ENCODE results near the gene LCA5. TPM values are rescaled to one million over a fixed set of nuclear protein-coding genes. Genes with fewer than 3 reads are reported as not detected.
"Not testable (repeated sequence)": the region's sequence is repeated elsewhere in the genome, so short reads cannot be mapped to it uniquely, and the experiment has no call there.

LCA5 gene
- polyA plus RNA-seq (2012; ENCODE audit: missing spikeins): 0.64 TPM

DNA sequence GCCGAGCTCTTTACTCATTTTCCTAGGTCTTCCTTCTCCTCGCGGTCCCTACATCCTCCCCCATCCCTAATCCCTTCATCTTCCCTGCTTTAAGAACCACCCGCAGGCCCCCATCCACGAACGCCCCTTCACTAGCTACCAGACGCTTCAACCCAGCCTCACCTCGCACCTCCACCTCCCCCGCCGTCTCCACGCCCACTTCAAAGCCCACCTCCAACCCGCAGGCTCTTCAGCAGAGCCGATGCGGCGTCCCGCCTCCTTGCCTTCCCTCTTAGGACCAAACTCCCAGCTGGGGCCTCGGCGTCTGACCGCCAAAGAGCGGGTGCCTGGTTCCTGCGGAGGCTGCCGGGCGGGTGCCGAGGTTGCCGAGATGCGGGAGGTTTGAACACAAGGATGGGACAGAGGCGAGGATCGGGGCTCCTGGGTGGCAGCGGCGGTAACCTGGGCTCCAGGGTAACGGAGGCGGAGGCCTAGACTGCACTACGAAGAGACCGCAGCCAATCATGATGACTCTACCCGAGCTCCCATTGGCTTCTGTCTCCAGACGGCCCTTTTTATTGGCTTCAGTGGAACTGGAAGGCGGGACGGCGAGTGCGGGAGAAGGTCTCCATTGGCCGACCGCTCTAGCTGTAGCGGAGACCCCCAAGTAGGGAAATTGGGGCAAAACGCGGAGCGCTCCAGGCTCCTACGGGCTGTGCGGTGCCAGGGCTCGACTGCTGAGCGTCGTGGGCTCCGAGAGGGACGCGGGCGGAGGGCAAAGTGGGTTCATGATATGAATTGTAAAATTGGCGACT, at the start of gene LCA5:
TSS of gene LCA5 (minus strand) at position 477 of the 794 bp plus-strand sequence. CDS start 18,536 bp downstream, outside the sequence.
- peak; percentile 69; the same call in 1 of the 2 replicates for TF ChIP-seq POLR2A (IDR thresholded peaks at IDR 0.05; ENCODE audit: low read depth, low read length)
- peak; percentile 57 for TF ChIP-seq POLR2AphosphoS5 (IDR thresholded peaks at IDR 0.05; ENCODE audit: low read depth, low read length)
- TF ChIP-seq TAF1 (IDR thresholded peaks at IDR 0.05; ENCODE audit: borderline replicate concordance, low read depth, low read length): 0 out of 2 replicates have a peak, but pooled peaks have one; percentile 37
- FAIRE-seq (peak; percentile 99), DNase-seq (ENCODE audit: insufficient read length) (peak; percentile 72)

DNA sequence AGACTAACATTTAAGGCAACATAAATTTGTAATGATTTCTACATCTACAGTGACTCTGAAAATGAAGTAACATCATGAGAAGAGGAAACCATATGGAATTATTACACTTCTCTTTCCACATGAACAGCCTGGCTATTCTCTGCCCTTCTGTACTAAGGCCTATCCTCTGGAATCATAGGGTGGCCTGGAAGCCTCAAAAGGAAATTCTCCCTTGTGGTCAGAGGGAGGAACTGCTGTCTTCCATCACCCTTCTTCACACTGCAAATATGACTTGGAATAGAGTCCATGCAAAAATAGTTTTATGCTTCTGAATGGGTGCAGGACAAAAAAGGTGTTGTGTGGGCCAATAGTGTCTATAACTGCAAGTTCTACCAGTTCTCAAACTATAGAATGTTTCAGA, 49.3 kb upstream of the LCA5 start:
- DNase-seq (ENCODE audit: insufficient read length) (no peak), FAIRE-seq (no peak)

DNA sequence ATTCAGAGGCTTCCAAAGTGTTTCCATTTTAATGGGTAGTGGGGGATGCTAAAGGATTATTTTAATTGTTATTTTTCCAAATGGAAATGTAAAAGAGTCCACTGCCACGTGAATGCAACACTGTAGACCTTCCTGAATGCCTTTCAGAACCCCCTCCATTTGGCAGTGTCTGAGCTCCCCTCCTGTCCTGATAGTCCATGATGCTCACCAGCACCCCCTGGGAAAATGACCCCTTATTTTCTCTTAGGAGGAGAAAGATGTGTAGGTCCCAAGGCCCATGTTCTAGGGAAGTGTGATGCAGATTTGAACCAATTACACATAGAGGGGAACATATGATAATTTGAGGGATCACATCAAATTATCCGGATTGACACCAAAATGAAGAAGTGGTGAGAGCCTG, 47.1 kb upstream of the LCA5 start:
- TF ChIP-seq TAF1 (IDR thresholded peaks at IDR 0.05; ENCODE audit: borderline replicate concordance, low read depth, low read length) (no peak), POLR2A (IDR thresholded peaks at IDR 0.05; ENCODE audit: low read depth, low read length) (no peak), POLR2AphosphoS5 (IDR thresholded peaks at IDR 0.05; ENCODE audit: low read depth, low read length) (no peak)
- DNase-seq (ENCODE audit: insufficient read length): no peak
- FAIRE-seq: no peak

More for the DNA sequence above, 49.3 kb upstream of the LCA5 start:
- TF ChIP-seq POLR2A (IDR thresholded peaks at IDR 0.05; ENCODE audit: low read depth, low read length) (no peak), POLR2AphosphoS5 (IDR thresholded peaks at IDR 0.05; ENCODE audit: low read depth, low read length) (no peak)

DNA sequence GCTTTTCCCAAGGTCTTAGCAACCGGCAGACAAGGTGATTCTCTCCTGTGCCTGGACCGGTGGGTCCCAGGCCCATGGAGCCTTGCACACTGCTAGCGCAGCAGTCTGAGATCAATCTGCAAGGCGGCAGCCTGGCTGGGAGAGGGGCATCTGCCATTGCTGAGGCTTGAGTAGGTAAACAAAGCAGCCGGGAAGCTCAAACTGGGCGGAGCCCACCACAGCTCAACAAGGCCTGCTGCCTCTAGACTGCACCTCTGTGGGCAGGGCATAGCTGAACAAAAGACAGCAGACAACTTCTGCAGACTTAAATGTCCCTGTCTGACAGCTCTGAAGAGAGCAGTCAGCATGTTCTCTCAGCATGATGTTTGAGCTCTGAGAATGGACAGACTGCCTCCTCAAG, 40.7 kb upstream of the LCA5 start:
- DNase-seq (ENCODE audit: insufficient read length); FAIRE-seq: not testable (repeated sequence)

DNA sequence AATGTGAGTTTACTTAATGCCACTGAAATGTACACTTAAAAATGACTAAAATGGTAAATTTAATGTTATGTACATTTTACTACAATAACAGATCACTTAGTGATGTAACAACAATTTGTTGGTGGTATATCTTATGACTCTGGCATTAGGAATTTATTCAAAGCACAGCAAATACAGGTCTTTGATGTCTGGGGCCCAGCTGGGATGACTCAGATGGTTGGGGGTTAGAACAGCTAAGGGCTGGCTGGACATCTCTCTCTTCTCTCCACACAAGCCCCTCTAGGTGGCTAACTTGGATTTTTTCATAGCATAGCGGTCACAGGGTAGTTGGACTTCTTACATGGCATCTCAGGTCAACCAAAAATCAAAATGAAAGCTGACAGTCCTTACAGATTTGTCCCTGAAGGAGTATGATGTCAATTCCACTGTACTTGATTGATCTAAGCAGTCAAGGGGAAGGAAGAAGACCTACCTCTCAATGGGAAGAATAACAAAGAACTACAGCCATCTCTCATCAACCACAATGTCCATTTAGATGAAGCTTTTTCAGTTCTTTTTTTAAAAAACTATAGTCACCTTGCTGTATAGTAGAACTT, 37.5 kb upstream of the LCA5 start:
- FAIRE-seq (no peak), DNase-seq (ENCODE audit: insufficient read length) (no peak)
- TF ChIP-seq POLR2A (IDR thresholded peaks at IDR 0.05; ENCODE audit: low read depth, low read length) (no peak), TAF1 (IDR thresholded peaks at IDR 0.05; ENCODE audit: borderline replicate concordance, low read depth, low read length) (no peak), POLR2AphosphoS5 (IDR thresholded peaks at IDR 0.05; ENCODE audit: low read depth, low read length) (no peak)

DNA sequence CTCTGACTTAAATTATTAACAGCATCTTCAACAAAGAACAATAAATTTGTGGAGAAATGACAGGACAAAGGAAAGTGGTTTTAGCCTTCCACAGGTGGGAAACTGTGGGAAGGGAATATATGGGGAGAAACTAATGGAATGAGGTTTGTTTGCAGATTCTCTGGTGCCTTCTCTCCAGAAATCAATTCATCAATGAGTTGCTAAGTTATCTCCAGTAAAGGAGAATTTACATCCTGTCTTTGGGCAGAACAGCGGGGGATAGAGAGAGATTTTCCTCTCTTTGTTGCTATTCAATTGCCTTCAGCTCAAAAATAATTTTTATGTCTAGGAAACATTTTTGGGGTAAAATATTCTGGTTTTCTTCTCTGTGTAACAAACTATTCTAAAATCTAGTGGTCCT, 36.9 kb upstream of the LCA5 start:
- DNase-seq (ENCODE audit: insufficient read length) (no peak), FAIRE-seq (no peak)
- TF ChIP-seq POLR2AphosphoS5 (IDR thresholded peaks at IDR 0.05; ENCODE audit: low read depth, low read length) (no peak), TAF1 (IDR thresholded peaks at IDR 0.05; ENCODE audit: borderline replicate concordance, low read depth, low read length) (no peak), POLR2A (IDR thresholded peaks at IDR 0.05; ENCODE audit: low read depth, low read length) (no peak)

DNA sequence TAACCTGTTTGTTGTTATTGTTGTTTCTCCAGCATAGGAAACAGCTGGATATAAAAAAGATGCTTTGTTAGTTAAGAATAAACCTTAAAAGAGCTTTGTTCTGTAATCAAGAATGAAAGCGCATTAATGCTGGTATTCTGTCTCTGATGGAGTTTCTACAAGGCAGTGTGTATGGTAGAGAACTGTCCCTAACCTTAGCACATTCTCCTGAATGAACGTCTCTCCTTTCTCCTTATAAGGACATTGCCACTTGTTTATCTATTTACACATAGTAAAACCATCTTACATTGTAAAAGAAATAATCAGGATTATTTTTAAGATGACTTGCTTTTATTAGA, 33.8 kb upstream of the LCA5 start:
- no peak for FAIRE-seq
- no peak for DNase-seq (ENCODE audit: insufficient read length)
- no peak for TF ChIP-seq TAF1 (IDR thresholded peaks at IDR 0.05; ENCODE audit: borderline replicate concordance, low read depth, low read length)
- TF ChIP-seq POLR2A (IDR thresholded peaks at IDR 0.05; ENCODE audit: low read depth, low read length): no peak
- no peak for TF ChIP-seq POLR2AphosphoS5 (IDR thresholded peaks at IDR 0.05; ENCODE audit: low read depth, low read length)

DNA sequence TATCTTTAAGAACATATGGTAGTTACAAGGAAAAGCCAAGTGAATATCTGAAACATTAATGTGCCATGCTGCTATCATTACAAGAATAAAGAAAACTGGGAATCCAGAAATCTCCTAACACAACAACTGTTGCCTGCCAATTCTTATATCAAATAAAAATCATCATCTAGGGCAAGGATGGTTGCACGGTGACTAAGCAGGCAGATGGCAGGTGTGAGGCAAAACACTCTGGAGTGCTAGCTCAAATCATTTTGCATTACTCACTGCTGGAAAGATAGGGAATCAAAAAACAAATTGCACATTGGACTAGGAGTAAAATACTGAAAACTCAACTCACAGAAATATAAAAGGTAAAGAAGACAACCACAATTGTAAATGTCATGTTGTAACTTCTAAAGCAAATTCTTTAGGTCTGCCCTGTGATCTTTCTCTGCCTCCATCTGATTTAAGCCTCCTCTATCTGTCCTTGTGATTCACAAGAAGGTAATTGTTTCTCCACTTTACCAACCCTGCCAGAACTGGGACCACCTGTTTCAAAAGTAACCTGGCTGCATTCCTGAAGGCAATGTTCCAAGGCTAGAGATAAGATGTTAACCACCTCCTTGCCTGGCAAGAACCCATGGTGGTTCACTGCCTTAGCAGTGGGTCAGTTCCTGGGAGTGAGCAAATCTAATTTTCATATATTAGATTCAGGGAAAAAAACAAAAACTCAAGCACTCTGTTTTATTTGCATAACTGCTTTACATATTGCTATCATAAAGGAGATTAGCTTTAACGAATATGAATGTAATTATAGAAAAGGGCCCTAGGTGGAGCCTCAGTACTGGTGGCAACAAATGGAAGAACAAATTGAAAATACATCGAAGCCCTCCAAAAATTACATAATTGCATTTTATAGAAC, 33.1 kb upstream of the LCA5 start:
- TF ChIP-seq POLR2AphosphoS5 (IDR thresholded peaks at IDR 0.05; ENCODE audit: low read depth, low read length) (no peak), POLR2A (IDR thresholded peaks at IDR 0.05; ENCODE audit: low read depth, low read length) (no peak), TAF1 (IDR thresholded peaks at IDR 0.05; ENCODE audit: borderline replicate concordance, low read depth, low read length) (no peak)
- peak; percentile 24 for FAIRE-seq
- peak; percentile 5 for DNase-seq (ENCODE audit: insufficient read length)

DNA sequence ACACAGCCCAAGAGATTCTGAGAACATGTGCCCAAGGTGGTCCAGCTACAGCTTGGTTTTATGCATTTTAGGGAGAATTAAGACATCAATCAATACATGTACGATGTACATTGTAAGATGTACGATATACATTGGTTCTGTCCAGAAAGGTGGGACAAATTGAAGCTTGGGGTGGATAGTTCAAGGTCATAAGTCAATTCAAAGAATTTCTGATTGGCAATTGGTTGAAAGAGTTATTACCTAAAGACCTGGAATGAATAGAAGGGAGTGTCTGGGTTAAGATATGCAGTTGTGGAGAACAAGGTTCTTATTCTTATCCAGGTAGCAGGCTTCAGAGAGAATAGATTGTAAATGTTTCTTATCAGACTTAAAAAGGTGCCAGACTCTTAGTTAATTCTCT, 31.8 kb upstream of the LCA5 start:
- TF ChIP-seq POLR2AphosphoS5 (IDR thresholded peaks at IDR 0.05; ENCODE audit: low read depth, low read length) (no peak), TAF1 (IDR thresholded peaks at IDR 0.05; ENCODE audit: borderline replicate concordance, low read depth, low read length) (no peak), POLR2A (IDR thresholded peaks at IDR 0.05; ENCODE audit: low read depth, low read length) (no peak)
- no peak for FAIRE-seq
- no peak for DNase-seq (ENCODE audit: insufficient read length)

DNA sequence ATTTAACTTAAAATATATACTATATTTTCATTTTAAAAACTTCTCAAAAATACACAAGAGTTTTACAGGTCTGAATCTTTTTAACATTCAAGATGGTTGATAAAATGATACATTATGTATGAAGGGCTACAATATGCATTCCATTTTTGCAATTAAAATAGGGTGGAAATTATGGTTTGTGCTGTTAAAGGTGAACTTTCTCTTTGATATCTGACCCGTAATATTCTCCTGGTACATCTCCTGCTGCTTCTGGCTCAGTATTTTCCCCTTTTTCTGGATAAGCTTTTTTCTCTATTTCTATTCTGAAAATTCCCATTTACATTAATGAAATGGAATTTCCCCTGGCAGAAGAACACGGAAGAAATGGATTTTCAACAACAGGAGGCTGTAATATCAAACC, 27.4 kb upstream of the LCA5 start:
- FAIRE-seq: no peak
- no peak for TF ChIP-seq POLR2AphosphoS5 (IDR thresholded peaks at IDR 0.05; ENCODE audit: low read depth, low read length)
- TF ChIP-seq POLR2A (IDR thresholded peaks at IDR 0.05; ENCODE audit: low read depth, low read length): no peak
- TF ChIP-seq TAF1 (IDR thresholded peaks at IDR 0.05; ENCODE audit: borderline replicate concordance, low read depth, low read length): no peak
- no peak for DNase-seq (ENCODE audit: insufficient read length)

DNA sequence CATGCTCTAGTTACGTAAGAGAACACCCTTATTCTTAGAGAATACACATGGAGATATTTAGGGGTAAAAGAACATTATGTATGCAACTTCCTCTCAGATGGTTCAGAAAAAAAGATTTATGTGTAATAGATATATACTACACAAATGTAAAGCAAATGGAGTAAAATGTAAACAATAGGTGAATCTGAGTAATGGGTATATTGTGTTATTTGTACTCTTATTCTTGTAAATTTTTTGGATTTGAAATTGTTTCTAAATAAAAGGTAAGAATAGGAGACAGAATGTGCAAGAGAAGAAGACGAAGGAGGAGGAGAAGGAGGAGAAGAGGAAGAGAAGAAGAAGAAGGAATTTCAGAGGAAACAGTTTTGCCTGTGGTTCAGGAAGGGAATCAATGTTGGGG, 22.5 kb upstream of the LCA5 start:
- FAIRE-seq (no peak), DNase-seq (ENCODE audit: insufficient read length) (no peak)
- TF ChIP-seq TAF1 (IDR thresholded peaks at IDR 0.05; ENCODE audit: borderline replicate concordance, low read depth, low read length) (no peak), POLR2A (IDR thresholded peaks at IDR 0.05; ENCODE audit: low read depth, low read length) (no peak), POLR2AphosphoS5 (IDR thresholded peaks at IDR 0.05; ENCODE audit: low read depth, low read length) (no peak)

Data from GM12892 (cell line).